Panc1 (cell line): ENCODE measurements around the gene SHISA7. TPM values are rescaled to one million over a fixed set of nuclear protein-coding genes. Genes with fewer than 3 reads are reported as not detected.

Experiments
- ATAC-seq: fragments of 200-7000 bp; cut with Tn5 transposase; 2 replicates; pipeline ENCODE4 v1.9.1; 2020; ENCODE audit warnings: mild to moderate bottlenecking, moderate library complexity
- BruUV-seq: library from RNA; stranded (reverse); fragments of 400-500 nt; replicated peaks from 2 replicates; lab custom pipeline; 2021; lab: Mats Ljungman, UMichigan
- CTCF ChIA-PET: fragments of 300-600 bp; sonication (Branson Sonifier 250); formaldehyde crosslinking; loops from one replicate; lab custom pipeline; 2022; ENCODE audit warnings: antibody characterized with exemption; lab: Charles Lee
- POLR2A ChIA-PET: fragments of 300-600 bp; sonication (Branson Sonifier 250); formaldehyde crosslinking; loops from one replicate; lab custom pipeline; 2022; ENCODE audit warnings: antibody characterized with exemption; lab: Charles Lee
- DNase-seq: peaks from one replicate; pipeline ENCODE4 v3.0.0-alpha.2; 2010; ENCODE audit warnings: low read depth, low spot score
- H3K27ac ChIP-seq: 2 replicates; pipeline ENCODE4 v1.5.1; 2011; ENCODE audit warnings: mild to moderate bottlenecking, low read length, inconsistent platforms
- H3K27me3 ChIP-seq: fragments of 200-500 bp; sonication (Bioruptor generic); 2 replicates; pipeline ENCODE4 v1.6.0; 2014; ENCODE audit warnings: low read length, inconsistent platforms; ENCODE audit not compliant: control insufficient read depth, insufficient read depth
- H3K36me3 ChIP-seq: fragments of 200-500 bp; sonication (Bioruptor generic); 2 replicates; pipeline ENCODE4 v1.5.1; 2014; ENCODE audit warnings: inconsistent platforms, mild to moderate bottlenecking, low read length, moderate library complexity; ENCODE audit not compliant: control insufficient read depth, insufficient read depth
- H3K4me1 ChIP-seq: 2 replicates; pipeline ENCODE4 v1.5.1; 2011; ENCODE audit warnings: inconsistent platforms, mild to moderate bottlenecking, low read length, moderate library complexity; ENCODE audit not compliant: control insufficient read depth, insufficient read depth
- H3K4me3 ChIP-seq, 2 experiments: 2 replicates each; pipeline ENCODE4 v1.5.1; 2011 to 2012; ENCODE audit warnings: low read depth in 2 of 2, low read length in 2 of 2, mild to moderate bottlenecking in 2 of 2, inconsistent platforms in 1 of 2, moderate library complexity in 1 of 2
- H3K9me3 ChIP-seq: fragments of 200-500 bp; sonication (Bioruptor generic); 2 replicates; pipeline ENCODE4 v1.5.1; 2014; ENCODE audit warnings: low read depth, mild to moderate bottlenecking, inconsistent platforms, low read length, moderate library complexity; ENCODE audit not compliant: control insufficient read depth, insufficient read depth
- POLR2AphosphoS5 ChIP-seq: IDR thresholded peaks from 2 replicates; pipeline ENCODE4 v1.6.1; 2012; ENCODE audit warnings: mild to moderate bottlenecking, low read depth, low read length, moderate library complexity
- SIN3A ChIP-seq: IDR thresholded peaks from 2 replicates; pipeline ENCODE4 v1.6.1; 2012; ENCODE audit warnings: low read depth, mild to moderate bottlenecking, low read length, moderate library complexity, borderline replicate concordance; ENCODE audit not compliant: insufficient read depth
- TCF7L2 ChIP-seq: IDR thresholded peaks from 2 replicates; pipeline ENCODE4 v1.6.1; 2011; ENCODE audit warnings: mild to moderate bottlenecking, low read depth, low read length, inconsistent platforms
- in situ Hi-C: cut with HindIII; loops from 2 replicates; pipeline ENCODE4 v1.10.0; 2016; ENCODE audit warnings: low sequenced_read_pairs, low pct_unique_long_range_greater_than_20kb
- intact Hi-C: fragments of 100-400 bp; cut with micrococcal nuclease; formaldehyde crosslinking; loops from one replicate; pipeline ENCODE4 v1.10.0; 2022; ENCODE audit not compliant: unreplicated experiment
- total RNA-seq: library from RNA; stranded (reverse); gene quantifications from one replicate; pipeline ENCODE4 v1.2.1, GENCODE V29; 2021; ENCODE audit not compliant: unreplicated experiment
- TF ChIP-seq, protein P1 (sequence below), 2 experiments: IDR thresholded peaks; 2 replicates each; pipeline ENCODE4 v1.6.1; 2011 to 2012; ENCODE audit warnings: low read depth in 2 of 2, control low read depth in 1 of 2, low read length in 1 of 2, mild to moderate bottlenecking in 1 of 2, moderate library complexity in 1 of 2; ENCODE audit not compliant: insufficient read depth in 1 of 2
- TF ChIP-seq, protein P2 (sequence below): fragments of 450-650 bp; IDR thresholded peaks from 2 replicates; pipeline ENCODE4 v1.5.1; 2017; ENCODE audit warnings: mild to moderate bottlenecking

The SHISA7 gene
- total RNA-seq, 1 experiment from 2014 or later: 0.03 TPM

DNA sequence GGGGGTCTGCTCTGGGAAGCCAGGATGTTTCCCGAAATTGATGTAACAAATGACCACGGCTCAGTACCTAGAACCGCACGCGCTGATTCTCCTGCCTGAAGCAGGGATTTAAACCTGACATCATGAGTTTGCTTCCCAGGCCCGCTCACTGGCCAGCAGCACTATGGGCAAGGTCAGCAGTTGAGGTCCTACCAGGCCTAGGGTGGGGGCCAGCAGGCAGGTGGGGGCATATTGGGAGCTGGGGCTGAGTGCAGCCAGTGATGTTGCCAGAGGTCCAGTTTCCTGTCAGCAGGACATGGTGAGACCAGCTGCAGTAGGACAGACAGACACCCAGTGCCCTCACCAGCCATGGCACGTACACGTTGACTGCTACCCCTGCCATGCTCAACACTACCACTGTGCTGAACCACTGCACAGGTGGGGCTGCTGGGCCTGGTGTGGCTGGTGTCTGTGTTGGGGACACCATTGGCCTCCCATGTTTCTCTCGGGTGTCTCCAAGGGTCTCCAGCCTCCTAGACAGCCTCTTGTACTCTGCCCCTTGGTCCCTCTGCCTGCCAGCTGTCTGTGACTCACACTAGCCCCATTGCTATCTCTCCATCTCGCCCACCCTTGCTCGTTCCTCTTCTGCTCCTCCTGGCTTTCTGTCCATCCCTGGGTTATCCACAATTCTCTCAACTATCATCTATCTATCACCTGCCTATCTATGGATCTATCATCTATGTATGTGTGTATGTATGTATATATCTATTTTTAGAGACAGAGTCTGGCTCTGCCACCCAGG, 22.6 kb upstream of the SHISA7 start:
- no peak for DNase-seq
- Histone ChIP-seq H3K9me3 (no peaks in the 10 kb centered on the region), H3K27me3 (no peaks in the 10 kb centered on the region), H3K4me3 (no peak overlapping the region), H3K27ac (no peak overlapping the region), H3K36me3 (no peaks in the 10 kb centered on the region), H3K4me1 (peaks cover 12% of the 10 kb centered on the region; the same call in 1 of the 2 replicates)
- no peak for TF ChIP-seq TCF7L2
- ChIA-PET CTCF (no interaction called here), POLR2A (no interaction called here)
- in situ Hi-C loops (no loop called here), intact Hi-C loops (no loop called here)
- no peak for ATAC-seq
- BruUV-seq: no TSS peak

DNA sequence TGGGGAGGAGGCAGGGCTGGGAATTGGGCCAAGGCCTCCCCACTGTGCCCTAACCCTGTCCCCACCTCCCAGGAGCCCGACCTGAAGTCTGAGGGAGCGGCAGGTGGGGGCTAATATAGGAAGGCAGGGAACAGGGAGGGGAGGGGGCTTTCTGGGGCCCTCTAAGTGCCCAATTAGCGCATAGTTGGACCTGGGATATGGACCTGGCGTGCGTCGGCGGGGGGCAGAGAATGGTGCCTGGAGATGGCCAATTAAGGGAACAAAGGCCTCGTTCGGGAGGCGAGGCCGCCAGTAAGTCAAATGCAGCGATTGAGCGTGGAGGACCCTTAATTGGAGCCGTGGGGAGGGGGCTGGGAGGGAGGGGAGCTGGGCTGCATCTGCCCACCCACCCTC, 21.6 kb upstream of the SHISA7 start, which contains the start of gene C19orf85:
TSS of gene C19orf85 (minus strand) at position 90 of the 393 bp plus-strand sequence. CDS start 197 bp downstream, outside the sequence.
- Histone ChIP-seq H3K4me3 (no peak within 1 kb of the TSS), H3K9me3 (no peaks in the 10 kb centered on the region), H3K27me3 (no peaks in the 10 kb centered on the region), H3K4me1 (peaks cover 21% of the 10 kb centered on the region), H3K27ac (no peak within 1 kb of the TSS), H3K36me3 (no peaks in the 10 kb centered on the region)
- BruUV-seq: no TSS peak
- ChIA-PET CTCF (no interaction called here), POLR2A (no interaction called here)
- in situ Hi-C loops: no loop called here
- ATAC-seq (no peak), DNase-seq (no peak)
- TF ChIP-seq TCF7L2: no peak
- intact Hi-C loops: no loop called here

DNA sequence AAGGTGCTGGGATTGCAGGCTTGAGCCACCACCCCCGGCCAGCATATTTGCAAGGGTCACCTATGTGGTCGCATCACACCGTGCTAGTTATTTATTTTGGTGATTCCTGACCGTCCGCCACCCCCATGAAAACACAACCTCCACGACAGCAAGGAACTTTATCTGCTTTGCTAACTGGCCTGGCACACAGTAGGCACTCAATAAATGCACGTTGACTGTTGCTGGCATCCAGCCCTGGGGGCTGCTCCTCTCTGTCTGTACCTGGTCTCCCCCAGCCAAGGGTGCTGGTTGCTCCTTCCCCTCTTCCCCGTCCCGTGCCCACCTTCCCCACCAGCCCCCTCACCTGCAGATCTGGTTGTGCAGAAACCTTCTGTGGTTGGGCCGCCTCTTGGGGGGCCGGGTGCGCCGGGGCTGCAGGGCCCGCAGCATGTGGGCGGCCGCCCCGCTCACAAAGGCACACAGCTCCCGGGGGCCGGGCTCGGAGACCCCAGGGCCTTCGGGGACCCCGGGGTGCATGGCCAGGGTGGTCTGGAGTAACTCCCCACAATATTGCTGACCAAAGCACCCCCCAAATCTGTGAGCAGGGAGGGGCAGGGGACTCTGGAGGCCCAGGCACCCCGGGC, 21.1 kb upstream of the SHISA7 start:
- CTCF ChIA-PET: no interaction called here
- H3K4me1 ChIP-seq: peaks cover 22% of the 10 kb centered on the region
- no peak for ATAC-seq
- intact Hi-C loops (no loop called here), in situ Hi-C loops (no loop called here)
- H3K4me3 ChIP-seq: no peak overlapping the region
- TF ChIP-seq POLR2AphosphoS5 (no peak), TCF7L2 (no peak), SIN3A (no peak)
- TF ChIP-seq, protein P1, sequence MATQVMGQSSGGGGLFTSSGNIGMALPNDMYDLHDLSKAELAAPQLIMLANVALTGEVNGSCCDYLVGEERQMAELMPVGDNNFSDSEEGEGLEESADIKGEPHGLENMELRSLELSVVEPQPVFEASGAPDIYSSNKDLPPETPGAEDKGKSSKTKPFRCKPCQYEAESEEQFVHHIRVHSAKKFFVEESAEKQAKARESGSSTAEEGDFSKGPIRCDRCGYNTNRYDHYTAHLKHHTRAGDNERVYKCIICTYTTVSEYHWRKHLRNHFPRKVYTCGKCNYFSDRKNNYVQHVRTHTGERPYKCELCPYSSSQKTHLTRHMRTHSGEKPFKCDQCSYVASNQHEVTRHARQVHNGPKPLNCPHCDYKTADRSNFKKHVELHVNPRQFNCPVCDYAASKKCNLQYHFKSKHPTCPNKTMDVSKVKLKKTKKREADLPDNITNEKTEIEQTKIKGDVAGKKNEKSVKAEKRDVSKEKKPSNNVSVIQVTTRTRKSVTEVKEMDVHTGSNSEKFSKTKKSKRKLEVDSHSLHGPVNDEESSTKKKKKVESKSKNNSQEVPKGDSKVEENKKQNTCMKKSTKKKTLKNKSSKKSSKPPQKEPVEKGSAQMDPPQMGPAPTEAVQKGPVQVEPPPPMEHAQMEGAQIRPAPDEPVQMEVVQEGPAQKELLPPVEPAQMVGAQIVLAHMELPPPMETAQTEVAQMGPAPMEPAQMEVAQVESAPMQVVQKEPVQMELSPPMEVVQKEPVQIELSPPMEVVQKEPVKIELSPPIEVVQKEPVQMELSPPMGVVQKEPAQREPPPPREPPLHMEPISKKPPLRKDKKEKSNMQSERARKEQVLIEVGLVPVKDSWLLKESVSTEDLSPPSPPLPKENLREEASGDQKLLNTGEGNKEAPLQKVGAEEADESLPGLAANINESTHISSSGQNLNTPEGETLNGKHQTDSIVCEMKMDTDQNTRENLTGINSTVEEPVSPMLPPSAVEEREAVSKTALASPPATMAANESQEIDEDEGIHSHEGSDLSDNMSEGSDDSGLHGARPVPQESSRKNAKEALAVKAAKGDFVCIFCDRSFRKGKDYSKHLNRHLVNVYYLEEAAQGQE (IDR thresholded peaks at IDR 0.05; ENCODE audit: insufficient read depth in 1 of 2, low read depth in 2 of 2, low read length in 1 of 2): no peak
- TF ChIP-seq, protein P2, sequence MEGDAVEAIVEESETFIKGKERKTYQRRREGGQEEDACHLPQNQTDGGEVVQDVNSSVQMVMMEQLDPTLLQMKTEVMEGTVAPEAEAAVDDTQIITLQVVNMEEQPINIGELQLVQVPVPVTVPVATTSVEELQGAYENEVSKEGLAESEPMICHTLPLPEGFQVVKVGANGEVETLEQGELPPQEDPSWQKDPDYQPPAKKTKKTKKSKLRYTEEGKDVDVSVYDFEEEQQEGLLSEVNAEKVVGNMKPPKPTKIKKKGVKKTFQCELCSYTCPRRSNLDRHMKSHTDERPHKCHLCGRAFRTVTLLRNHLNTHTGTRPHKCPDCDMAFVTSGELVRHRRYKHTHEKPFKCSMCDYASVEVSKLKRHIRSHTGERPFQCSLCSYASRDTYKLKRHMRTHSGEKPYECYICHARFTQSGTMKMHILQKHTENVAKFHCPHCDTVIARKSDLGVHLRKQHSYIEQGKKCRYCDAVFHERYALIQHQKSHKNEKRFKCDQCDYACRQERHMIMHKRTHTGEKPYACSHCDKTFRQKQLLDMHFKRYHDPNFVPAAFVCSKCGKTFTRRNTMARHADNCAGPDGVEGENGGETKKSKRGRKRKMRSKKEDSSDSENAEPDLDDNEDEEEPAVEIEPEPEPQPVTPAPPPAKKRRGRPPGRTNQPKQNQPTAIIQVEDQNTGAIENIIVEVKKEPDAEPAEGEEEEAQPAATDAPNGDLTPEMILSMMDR: no peak
- H3K9me3 ChIP-seq: no peaks in the 10 kb centered on the region
- no peaks in the 10 kb centered on the region for H3K27me3 ChIP-seq
- POLR2A ChIA-PET: no interaction called here
- no peak for DNase-seq
- no peak overlapping the region for H3K27ac ChIP-seq
- BruUV-seq: no TSS peak
- H3K36me3 ChIP-seq: no peaks in the 10 kb centered on the region
